Measurements from ENCODE around the gene SCN4A. TPM values are rescaled to one million over a fixed set of nuclear protein-coding genes. Genes with fewer than 3 reads are reported as not detected.
"Not testable (repeated sequence)": the region's sequence is repeated elsewhere in the genome, so short reads cannot be mapped to it uniquely, and the experiment has no call there.

SCN4A gene
- total RNA-seq, 4 donors from 2014 or later, result 0.21 to 2.4 (median 1.1) TPM

GRCh38 chr17:63889026-63889848, 83.5 kb downstream of the SCN4A start:
- not testable (repeated sequence) for H3K27me3 ChIP-seq, H3K36me3 ChIP-seq, H3K27ac ChIP-seq, H3K4me1 ChIP-seq, H3K4me3 ChIP-seq, H3K9me3 ChIP-seq
- DNase-seq (ENCODE audit: low spot score in 2 of 2), result peak in 1 of 2 donors; percentile 50
- TF ChIP-seq CTCF (IDR thresholded peaks at IDR 0.05), result peak; percentile 27 to 41 (median 31)
- 29 to 36% methylated on average over 12 of the region's 13 CpGs for WGBS, 2 donors

Small RNAs within 50 kb of the gene (small RNA-seq; reads per million reads assigned to genes)
- gene AC127029.1, result not detected
- gene GH1, result not detected

Other genes starting within 250 kb of the SCN4A start
- gene STRADA, start 231.1 kb downstream of the SCN4A start, total RNA-seq, result 10 to 100 TPM; 38.0 to 45.8 (median 43.2) TPM
- 10 to 100 TPM; 43.7 to 62.0 (median 51.0) TPM for gene CCDC47, start 199.3 kb downstream of the SCN4A start, total RNA-seq
- gene DDX42, start 198.7 kb downstream of the SCN4A start, total RNA-seq, result 100 to 1,000 TPM; 106 to 154 (median 123) TPM
- gene PSMC5, start 145.5 kb downstream of the SCN4A start, total RNA-seq, result 100 to 1,000 TPM in 2 of 4 donors, 10 to 100 TPM in 2; 62.1 to 116 (median 103) TPM
- 10 to 100 TPM; 32.8 to 69.3 (median 43.2) TPM for gene FTSJ3, start 145.3 kb downstream of the SCN4A start, total RNA-seq
- 100 to 1,000 TPM; 241 to 402 (median 302) TPM for gene SMARCD2, start 130.2 kb downstream of the SCN4A start, total RNA-seq
- gene CSH2, start 99.2 kb downstream of the SCN4A start, total RNA-seq, result not detected
- gene GH2, start 91.0 kb downstream of the SCN4A start, total RNA-seq, result not detected
- gene CSH1, start 76.3 kb downstream of the SCN4A start, total RNA-seq, result not detected
- gene CSHL1, start 61.7 kb downstream of the SCN4A start, total RNA-seq, result not detected
- gene GH1, start 54.1 kb downstream of the SCN4A start, total RNA-seq, result not detected
- 10 to 100 TPM in 2 of 4 donors, 1 to 10 TPM in 2; 8.6 to 10.9 (median 9.9) TPM for gene CD79B, start 40.6 kb downstream of the SCN4A start, total RNA-seq
- gene PRR29, start 25.4 kb upstream of the SCN4A start, total RNA-seq, result 1 to 10 TPM in 1 of 4 donors, under 1 TPM in 2, not detected in 1; 0.20 to 1.3 (median 0.63) TPM
- 10 to 100 TPM; 18.0 to 95.1 (median 36.3) TPM for gene ICAM2, start 47.7 kb upstream of the SCN4A start, total RNA-seq
- gene ERN1, start 157.2 kb upstream of the SCN4A start, total RNA-seq, result 10 to 100 TPM in 3 of 4 donors, 1 to 10 TPM in 1; 8.7 to 17.7 (median 13.5) TPM

Data from tibial nerve (tissue), 4 donors.